NCI-H1930 (cell line): ENCODE data around the gene NRP1.

ENCODE experiments used
- DNase-seq, 2 experiments: peaks; one replicate each; lab custom pipeline; 2025; lab: John Stamatoyannopoulos, UW

The NRP1 gene

GRCh38 chr10:33183655-33184054 is 150.8 kb downstream of the NRP1 start:
- DNase-seq, result no peak

- DNase-seq, result no peak
Measured at GRCh38 chr10:33180921-33181320, 153.5 kb downstream of the NRP1 start.

GRCh38 chr10:33180390-33180789 is 154.1 kb downstream of the NRP1 start:
- DNase-seq, result no peak

GRCh38 chr10:33179067-33179466 is 155.4 kb downstream of the NRP1 start:
- DNase-seq, result no peak

GRCh38 chr10:33178026-33178755 is 156.3 kb downstream of the NRP1 start:
- no peak for DNase-seq

GRCh38 chr10:33176688-33177087 is 157.8 kb downstream of the NRP1 start:
- no peak for DNase-seq

- no peak for DNase-seq
Measured at GRCh38 chr10:33174674-33175434, 159.6 kb downstream of the NRP1 start.

GRCh38 chr10:33165911-33166310 is 168.6 kb downstream of the NRP1 start:
- DNase-seq, result no peak

- DNase-seq, result no peak
Measured at GRCh38 chr10:33164060-33164709, 170.3 kb downstream of the NRP1 start.

- DNase-seq, result no peak
Measured at GRCh38 chr10:33162248-33162575, 172.3 kb downstream of the NRP1 start.

GRCh38 chr10:33161550-33162247 is 172.8 kb downstream of the NRP1 start:
- DNase-seq, result no peak

- DNase-seq, result no peak
Measured at GRCh38 chr10:33160151-33160550, 174.3 kb downstream of the NRP1 start.

GRCh38 chr10:33157103-33157502 is 177.4 kb downstream of the NRP1 start:
- no peak for DNase-seq

- DNase-seq, result no peak
Measured at GRCh38 chr10:33155720-33156638, 178.5 kb downstream of the NRP1 start.

GRCh38 chr10:33154590-33154989 is 179.9 kb downstream of the NRP1 start:
- DNase-seq, result no peak

GRCh38 chr10:33153968-33154327 is 180.5 kb downstream of the NRP1 start:
- no peak for DNase-seq

- no peak for DNase-seq
Measured at GRCh38 chr10:33153251-33153967, 181.1 kb downstream of the NRP1 start.

- DNase-seq, result no peak
Measured at GRCh38 chr10:33152750-33153149, 181.7 kb downstream of the NRP1 start.

GRCh38 chr10:33152146-33152545 is 182.3 kb downstream of the NRP1 start:
- DNase-seq, result no peak

GRCh38 chr10:33151344-33151864 is 183.1 kb downstream of the NRP1 start:
- DNase-seq, result no peak

GRCh38 chr10:33150889-33151288 is 183.6 kb downstream of the NRP1 start:
- no peak for DNase-seq
